ENCODE data around the gene NUDT3.

Gene NUDT3

DNA sequence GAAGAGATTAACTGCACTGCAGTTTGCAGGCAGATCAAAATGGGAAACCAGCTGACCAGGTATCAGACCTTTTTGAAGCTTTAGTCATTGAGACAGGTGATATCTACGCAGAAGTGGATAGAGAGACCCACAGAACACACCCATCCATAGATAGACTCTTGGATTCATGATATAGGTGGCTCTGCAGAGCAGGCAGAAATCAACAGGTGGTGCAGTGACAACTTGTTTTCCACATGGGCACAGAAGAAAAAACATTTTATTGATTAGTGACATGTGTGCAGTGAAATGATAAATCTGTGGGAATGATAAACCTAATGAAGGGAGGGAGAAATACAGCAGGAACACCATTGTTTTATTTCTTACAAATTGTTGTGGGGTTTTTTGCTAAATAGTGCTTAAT is 45.2 kb downstream of the NUDT3 start:
- no peak overlapping the region for H3K9ac ChIP-seq (ENCODE audit: low read length in 5 of 5)
- H3K4me1 ChIP-seq (ENCODE audit: control insufficient read depth in 5 of 5, insufficient read depth in 5 of 5, low read length in 5 of 5), result peaks cover 0 to 19% (median 14%) of the 10 kb centered on the region in 5 donors
- H3K27ac ChIP-seq (ENCODE audit: low read depth, low read length), result no peak overlapping the region
- H3K9me3 ChIP-seq (ENCODE audit: control insufficient read depth in 5 of 5, low read length in 5 of 5), result no peaks in the 10 kb centered on the region
- H3K27me3 ChIP-seq (ENCODE audit: control insufficient read depth in 5 of 5, insufficient read depth in 4 of 5, low read length in 5 of 5), result no peaks in the 10 kb centered on the region
- no peak overlapping the region for H3K4me3 ChIP-seq (ENCODE audit: low read depth in 1 of 5, low read length in 5 of 5)
- no peaks in the 10 kb centered on the region for H3K36me3 ChIP-seq (ENCODE audit: control insufficient read depth in 5 of 5, insufficient read depth in 5 of 5, low read length in 5 of 5)

DNA sequence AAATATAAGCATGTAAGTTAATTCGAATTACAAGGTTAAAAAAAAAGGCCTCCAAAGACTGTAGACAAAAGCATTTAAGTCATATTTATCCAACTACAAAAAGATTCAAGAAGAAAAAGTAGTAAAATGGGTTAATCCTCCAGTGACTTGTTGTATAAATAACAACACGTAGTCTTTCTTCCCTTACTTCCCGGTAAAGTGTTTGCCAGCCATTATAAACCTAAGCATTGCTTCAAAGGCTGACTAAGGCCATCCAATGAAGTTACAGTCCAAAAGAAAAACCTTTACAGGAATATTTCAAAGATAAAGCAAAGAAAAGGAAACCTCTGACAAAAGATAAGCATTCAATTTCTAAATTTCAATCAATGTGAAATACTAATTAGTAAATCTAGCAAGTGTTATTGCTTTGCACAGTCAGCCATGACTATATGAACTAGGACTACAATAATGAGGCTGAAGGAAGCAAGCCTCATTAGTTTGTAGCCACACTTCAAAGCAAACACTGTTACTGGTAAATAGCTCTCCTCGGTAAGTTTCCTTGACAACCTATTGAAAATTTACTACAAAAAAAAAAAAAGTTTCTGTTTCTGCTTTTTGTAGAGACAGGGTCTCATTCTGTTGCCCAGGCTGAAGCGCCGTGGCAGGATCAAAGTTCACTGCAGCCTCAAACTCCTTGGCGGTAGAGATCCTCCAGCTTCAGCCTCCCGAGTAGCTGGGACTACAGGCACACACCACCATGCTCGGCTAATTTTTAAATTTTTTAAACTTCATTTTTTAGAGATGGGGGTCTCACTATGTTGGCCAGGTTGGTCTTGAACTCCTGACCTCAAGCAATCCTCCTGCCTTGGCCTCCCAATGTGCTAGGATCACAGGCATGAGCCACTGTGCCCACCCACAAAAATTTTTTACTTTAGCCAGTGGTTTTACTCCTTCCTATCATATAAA is 46.0 kb downstream of the NUDT3 start:
- no peak overlapping the region for H3K9ac ChIP-seq (ENCODE audit: low read length in 5 of 5)
- no peaks in the 10 kb centered on the region for H3K9me3 ChIP-seq (ENCODE audit: control insufficient read depth in 5 of 5, low read length in 5 of 5)
- no peak overlapping the region for H3K4me3 ChIP-seq (ENCODE audit: low read depth in 1 of 5, low read length in 5 of 5)
- peaks cover 0 to 28% (median 15%) of the 10 kb centered on the region in 5 donors for H3K4me1 ChIP-seq (ENCODE audit: control insufficient read depth in 5 of 5, insufficient read depth in 5 of 5, low read length in 5 of 5)
- H3K27ac ChIP-seq (ENCODE audit: low read depth, low read length), result no peak overlapping the region
- H3K36me3 ChIP-seq (ENCODE audit: control insufficient read depth in 5 of 5, insufficient read depth in 5 of 5, low read length in 5 of 5), result peaks cover 0 to 1% (median 0%) of the 10 kb centered on the region in 5 donors
- no peaks in the 10 kb centered on the region for H3K27me3 ChIP-seq (ENCODE audit: control insufficient read depth in 5 of 5, insufficient read depth in 4 of 5, low read length in 5 of 5)

DNA sequence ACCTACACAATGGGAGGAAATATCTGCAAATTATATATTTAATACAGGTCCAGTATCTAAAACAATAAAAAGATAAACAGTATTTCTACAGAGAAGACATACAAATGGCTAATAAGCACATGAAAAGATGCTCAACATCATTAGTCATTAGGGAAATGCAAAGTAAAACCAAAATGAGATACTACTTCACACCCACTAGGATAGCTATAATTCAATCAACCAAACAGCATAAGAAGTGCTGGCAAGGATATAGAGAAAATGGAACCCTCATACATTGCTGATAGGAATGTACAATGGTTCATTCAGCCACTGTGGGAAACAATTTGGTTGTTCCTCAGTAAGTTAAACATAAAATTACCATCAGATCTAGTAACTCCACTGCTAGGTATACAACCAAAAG is 48.7 kb downstream of the NUDT3 start:
- Histone ChIP-seq H3K27me3 (ENCODE audit: control insufficient read depth in 5 of 5, insufficient read depth in 4 of 5, low read length in 5 of 5) (no peaks in the 10 kb centered on the region), H3K9ac (ENCODE audit: low read length in 5 of 5) (no peak overlapping the region), H3K27ac (ENCODE audit: low read depth, low read length) (no peak overlapping the region), H3K4me3 (ENCODE audit: low read depth in 1 of 5, low read length in 5 of 5) (no peak overlapping the region), H3K4me1 (ENCODE audit: control insufficient read depth in 5 of 5, insufficient read depth in 5 of 5, low read length in 5 of 5) (peaks cover 0 to 31% (median 22%) of the 10 kb centered on the region in 5 donors), H3K9me3 (ENCODE audit: control insufficient read depth in 5 of 5, low read length in 5 of 5) (no peaks in the 10 kb centered on the region), H3K36me3 (ENCODE audit: control insufficient read depth in 5 of 5, insufficient read depth in 5 of 5, low read length in 5 of 5) (peaks cover 0 to 4% (median 0%) of the 10 kb centered on the region in 5 donors)

DNA sequence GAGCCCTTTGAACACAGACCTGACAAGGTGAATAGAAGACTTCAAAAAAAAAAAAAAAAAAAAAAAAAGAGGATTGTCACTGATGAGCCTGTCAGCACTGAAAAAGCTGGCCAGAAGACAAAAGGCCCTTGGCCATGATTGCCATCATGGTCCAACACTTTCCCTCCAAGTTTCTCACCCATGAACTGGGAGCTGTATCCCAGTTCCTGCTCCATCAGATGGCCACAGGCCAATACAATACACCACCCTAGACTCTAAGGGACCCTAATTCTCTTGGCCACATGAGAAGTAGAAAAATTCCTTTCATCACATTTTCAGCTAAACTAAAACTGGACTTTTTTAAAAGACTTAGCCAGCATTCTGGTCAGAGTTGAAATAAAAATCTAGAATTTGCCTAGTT is 50.2 kb downstream of the NUDT3 start:
- H3K4me1 ChIP-seq (ENCODE audit: control insufficient read depth in 5 of 5, insufficient read depth in 5 of 5, low read length in 5 of 5), result peaks cover 0 to 47% (median 33%) of the 10 kb centered on the region in 5 donors

DNA sequence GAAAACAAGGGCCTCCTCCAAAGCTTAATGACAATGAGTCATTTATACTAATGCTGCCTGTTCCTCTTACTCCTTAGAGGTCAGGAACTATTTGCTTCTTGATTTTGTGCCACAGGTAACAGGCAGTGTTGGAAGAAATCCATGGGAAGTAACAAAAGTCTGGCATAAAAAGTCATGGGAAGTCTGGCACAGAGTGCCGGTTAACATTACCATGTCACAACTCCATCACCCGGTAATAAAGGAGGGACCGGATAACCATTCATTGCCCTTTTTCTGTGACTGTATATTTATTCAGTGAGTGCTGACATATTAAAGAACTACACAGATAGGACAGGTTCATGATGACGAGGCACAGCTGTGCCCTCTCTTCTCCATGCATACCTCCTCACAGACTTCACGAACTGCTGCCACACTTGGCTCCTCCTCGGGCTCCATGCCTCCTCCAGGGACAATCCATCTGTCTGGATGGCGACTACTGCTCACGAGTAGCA is 50.9 kb downstream of the NUDT3 start:
- no peaks in the 10 kb centered on the region for H3K9me3 ChIP-seq (ENCODE audit: control insufficient read depth in 5 of 5, low read length in 5 of 5)
- H3K4me3 ChIP-seq (ENCODE audit: low read depth in 1 of 5, low read length in 5 of 5), result no peak overlapping the region
- H3K9ac ChIP-seq (ENCODE audit: low read length in 5 of 5), result no peak overlapping the region
- no peaks in the 10 kb centered on the region for H3K27me3 ChIP-seq (ENCODE audit: control insufficient read depth in 5 of 5, insufficient read depth in 4 of 5, low read length in 5 of 5)
- H3K36me3 ChIP-seq (ENCODE audit: control insufficient read depth in 5 of 5, insufficient read depth in 5 of 5, low read length in 5 of 5), result peaks cover 0 to 4% (median 0%) of the 10 kb centered on the region in 5 donors
- peaks cover 0 to 48% (median 36%) of the 10 kb centered on the region in 5 donors for H3K4me1 ChIP-seq (ENCODE audit: control insufficient read depth in 5 of 5, insufficient read depth in 5 of 5, low read length in 5 of 5)
- no peak overlapping the region for H3K27ac ChIP-seq (ENCODE audit: low read depth, low read length)

More for the DNA sequence above, 50.2 kb downstream of the NUDT3 start:
- Histone ChIP-seq H3K9me3 (ENCODE audit: control insufficient read depth in 5 of 5, low read length in 5 of 5) (no peaks in the 10 kb centered on the region), H3K36me3 (ENCODE audit: control insufficient read depth in 5 of 5, insufficient read depth in 5 of 5, low read length in 5 of 5) (peaks cover 0 to 4% (median 0%) of the 10 kb centered on the region in 5 donors), H3K27ac (ENCODE audit: low read depth, low read length) (no peak overlapping the region), H3K27me3 (ENCODE audit: control insufficient read depth in 5 of 5, insufficient read depth in 4 of 5, low read length in 5 of 5) (no peaks in the 10 kb centered on the region), H3K4me3 (ENCODE audit: low read depth in 1 of 5, low read length in 5 of 5) (no peak overlapping the region), H3K9ac (ENCODE audit: low read length in 5 of 5) (no peak overlapping the region)

DNA sequence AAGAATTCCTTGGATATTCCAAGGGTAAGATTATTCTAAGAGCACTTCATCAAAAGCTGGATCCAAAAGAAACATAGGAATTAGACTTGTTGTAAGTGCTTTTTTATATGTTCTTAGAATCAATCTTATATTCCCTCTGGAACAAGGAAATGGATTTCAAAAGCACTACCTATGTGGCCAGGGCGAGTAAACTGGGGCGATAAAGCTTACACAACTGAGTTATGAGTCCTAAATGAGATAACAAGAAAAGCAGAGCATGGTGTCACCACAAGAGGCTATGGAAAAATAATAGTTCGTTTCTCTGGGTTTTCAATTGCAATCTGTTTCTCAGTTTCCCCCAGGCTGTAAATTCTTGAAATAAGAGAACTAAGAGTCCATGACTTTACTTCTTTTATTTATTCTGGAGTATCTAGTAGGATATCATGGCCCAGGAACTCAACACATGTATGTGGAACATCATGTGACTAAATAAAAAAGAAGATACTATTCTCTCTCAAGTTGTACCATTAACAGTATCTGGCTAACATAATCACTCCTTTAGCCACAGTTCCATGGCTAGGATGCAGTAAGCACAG is 51.5 kb downstream of the NUDT3 start:
- Histone ChIP-seq H3K9ac (ENCODE audit: low read length in 5 of 5) (no peak overlapping the region), H3K9me3 (ENCODE audit: control insufficient read depth in 5 of 5, low read length in 5 of 5) (no peaks in the 10 kb centered on the region), H3K36me3 (ENCODE audit: control insufficient read depth in 5 of 5, insufficient read depth in 5 of 5, low read length in 5 of 5) (peaks cover 0 to 4% (median 0%) of the 10 kb centered on the region in 5 donors), H3K27me3 (ENCODE audit: control insufficient read depth in 5 of 5, insufficient read depth in 4 of 5, low read length in 5 of 5) (no peaks in the 10 kb centered on the region), H3K4me3 (ENCODE audit: low read depth in 1 of 5, low read length in 5 of 5) (no peak overlapping the region), H3K27ac (ENCODE audit: low read depth, low read length) (no peak overlapping the region), H3K4me1 (ENCODE audit: control insufficient read depth in 5 of 5, insufficient read depth in 5 of 5, low read length in 5 of 5) (peaks cover 0 to 48% (median 34%) of the 10 kb centered on the region in 5 donors)

DNA sequence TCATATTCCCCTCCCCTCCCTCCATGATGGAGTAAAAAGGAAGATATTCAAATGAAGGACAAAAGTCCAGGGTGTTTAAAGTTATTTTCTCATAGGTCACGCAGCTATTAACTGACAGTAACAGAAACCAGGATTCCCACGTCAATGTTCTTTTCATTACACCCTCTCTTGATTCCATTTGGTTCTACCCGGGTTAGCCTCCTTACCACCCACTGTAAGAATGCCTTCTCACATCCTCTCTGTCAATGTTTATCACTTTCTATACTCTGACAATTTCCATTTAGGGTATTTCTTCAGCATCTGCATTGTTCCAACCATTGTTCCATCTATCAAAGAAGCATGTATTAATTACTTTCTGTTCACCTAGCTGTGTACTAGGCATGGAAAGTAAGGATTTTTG is 52.1 kb downstream of the NUDT3 start:
- no peak overlapping the region for H3K27ac ChIP-seq (ENCODE audit: low read depth, low read length)
- no peak overlapping the region for H3K4me3 ChIP-seq (ENCODE audit: low read depth in 1 of 5, low read length in 5 of 5)
- no peaks in the 10 kb centered on the region for H3K9me3 ChIP-seq (ENCODE audit: control insufficient read depth in 5 of 5, low read length in 5 of 5)
- H3K27me3 ChIP-seq (ENCODE audit: control insufficient read depth in 5 of 5, insufficient read depth in 4 of 5, low read length in 5 of 5), result no peaks in the 10 kb centered on the region
- no peak overlapping the region for H3K9ac ChIP-seq (ENCODE audit: low read length in 5 of 5)
- peaks cover 0 to 4% (median 0%) of the 10 kb centered on the region in 5 donors for H3K36me3 ChIP-seq (ENCODE audit: control insufficient read depth in 5 of 5, insufficient read depth in 5 of 5, low read length in 5 of 5)
- H3K4me1 ChIP-seq (ENCODE audit: control insufficient read depth in 5 of 5, insufficient read depth in 5 of 5, low read length in 5 of 5), result peaks cover 0 to 48% (median 33%) of the 10 kb centered on the region in 5 donors

DNA sequence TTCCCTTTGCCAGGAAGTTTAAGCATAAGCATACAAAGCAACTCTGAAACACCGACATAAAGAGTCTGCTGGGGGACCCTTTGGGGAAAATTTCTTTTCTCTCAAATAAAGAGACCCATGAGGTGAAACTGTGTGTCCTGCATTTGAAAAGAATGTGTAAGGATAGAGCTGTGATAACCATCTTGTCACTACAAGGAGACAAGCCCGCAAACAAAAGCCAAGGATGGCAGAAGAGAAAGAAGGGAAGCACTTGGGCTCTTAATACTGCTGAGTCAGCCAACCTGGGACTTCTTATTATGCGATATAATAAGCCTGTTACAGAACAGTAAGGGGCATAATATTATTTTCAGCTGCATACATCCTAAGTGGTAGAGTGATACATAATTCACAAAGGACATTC is 52.5 kb downstream of the NUDT3 start:
- no peak overlapping the region for H3K4me3 ChIP-seq (ENCODE audit: low read depth in 1 of 5, low read length in 5 of 5)
- no peak overlapping the region for H3K27ac ChIP-seq (ENCODE audit: low read depth, low read length)
- no peaks in the 10 kb centered on the region for H3K9me3 ChIP-seq (ENCODE audit: control insufficient read depth in 5 of 5, low read length in 5 of 5)
- no peaks in the 10 kb centered on the region for H3K27me3 ChIP-seq (ENCODE audit: control insufficient read depth in 5 of 5, insufficient read depth in 4 of 5, low read length in 5 of 5)
- H3K9ac ChIP-seq (ENCODE audit: low read length in 5 of 5), result no peak overlapping the region
- H3K36me3 ChIP-seq (ENCODE audit: control insufficient read depth in 5 of 5, insufficient read depth in 5 of 5, low read length in 5 of 5), result peaks cover 0 to 4% (median 0%) of the 10 kb centered on the region in 5 donors
- H3K4me1 ChIP-seq (ENCODE audit: control insufficient read depth in 5 of 5, insufficient read depth in 5 of 5, low read length in 5 of 5), result peaks cover 0 to 48% (median 33%) of the 10 kb centered on the region in 5 donors

DNA sequence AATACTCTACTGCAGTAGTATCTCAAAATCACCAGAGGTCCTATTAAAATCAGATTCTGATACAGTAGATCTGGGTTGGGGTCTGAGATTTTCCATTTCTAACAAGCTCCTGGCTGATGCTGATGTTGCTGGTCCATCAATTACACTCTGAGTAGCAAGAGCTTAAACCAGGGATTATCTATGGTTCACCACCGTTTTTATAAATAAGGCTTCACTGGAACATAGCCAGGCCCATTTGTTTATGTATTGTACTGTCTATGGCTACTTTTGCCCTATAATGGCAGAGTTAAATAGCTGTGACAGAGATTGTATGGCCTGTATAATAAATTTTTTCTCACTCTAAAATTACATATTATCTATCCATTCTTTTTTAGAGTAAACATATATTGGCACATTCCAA is 53.0 kb downstream of the NUDT3 start:
- no peak overlapping the region for H3K4me3 ChIP-seq (ENCODE audit: low read depth in 1 of 5, low read length in 5 of 5)
- H3K27ac ChIP-seq (ENCODE audit: low read depth, low read length), result no peak overlapping the region
- peaks cover 0 to 48% (median 33%) of the 10 kb centered on the region in 5 donors for H3K4me1 ChIP-seq (ENCODE audit: control insufficient read depth in 5 of 5, insufficient read depth in 5 of 5, low read length in 5 of 5)

DNA sequence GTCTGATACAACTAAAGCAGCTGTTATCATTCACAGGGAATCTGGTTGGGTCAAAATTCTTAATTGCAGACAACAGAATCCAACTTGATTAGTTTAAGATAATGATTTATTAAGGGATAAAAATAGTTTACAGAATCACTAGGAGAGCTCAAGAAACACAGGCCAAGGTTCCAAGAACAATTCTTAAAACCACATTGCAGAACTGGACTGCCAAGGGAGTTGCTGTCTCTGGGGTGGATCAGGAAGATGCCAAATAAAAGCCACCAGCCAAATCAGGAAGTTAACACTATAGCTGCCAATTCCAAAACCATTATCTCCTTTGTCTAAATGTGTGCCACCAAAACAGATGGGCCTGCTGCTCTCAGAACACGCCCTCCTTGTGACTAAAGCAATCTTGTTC is 53.7 kb downstream of the NUDT3 start:
- no peak overlapping the region for H3K9ac ChIP-seq (ENCODE audit: low read length in 5 of 5)
- no peak overlapping the region for H3K4me3 ChIP-seq (ENCODE audit: low read depth in 1 of 5, low read length in 5 of 5)
- H3K27ac ChIP-seq (ENCODE audit: low read depth, low read length), result no peak overlapping the region
- H3K36me3 ChIP-seq (ENCODE audit: control insufficient read depth in 5 of 5, insufficient read depth in 5 of 5, low read length in 5 of 5), result peaks cover 0 to 6% (median 3%) of the 10 kb centered on the region in 5 donors
- no peaks in the 10 kb centered on the region for H3K9me3 ChIP-seq (ENCODE audit: control insufficient read depth in 5 of 5, low read length in 5 of 5)
- H3K4me1 ChIP-seq (ENCODE audit: control insufficient read depth in 5 of 5, insufficient read depth in 5 of 5, low read length in 5 of 5), result peaks cover 0 to 46% (median 33%) of the 10 kb centered on the region in 5 donors
- no peaks in the 10 kb centered on the region for H3K27me3 ChIP-seq (ENCODE audit: control insufficient read depth in 5 of 5, insufficient read depth in 4 of 5, low read length in 5 of 5)

More for the DNA sequence above, 53.0 kb downstream of the NUDT3 start:
- no peaks in the 10 kb centered on the region for H3K9me3 ChIP-seq (ENCODE audit: control insufficient read depth in 5 of 5, low read length in 5 of 5)
- no peaks in the 10 kb centered on the region for H3K27me3 ChIP-seq (ENCODE audit: control insufficient read depth in 5 of 5, insufficient read depth in 4 of 5, low read length in 5 of 5)
- H3K9ac ChIP-seq (ENCODE audit: low read length in 5 of 5), result no peak overlapping the region
- peaks cover 0 to 4% (median 0%) of the 10 kb centered on the region in 5 donors for H3K36me3 ChIP-seq (ENCODE audit: control insufficient read depth in 5 of 5, insufficient read depth in 5 of 5, low read length in 5 of 5)
